GM12875 (cell line): Measurements from ENCODE around the gene PLA2G4C.

ENCODE experiments used
- H3K4me3 ChIP-seq: one replicate; pipeline ENCODE4 v1.5.1; 2011; ENCODE audit warnings: low read depth, low read length, control low read depth
- CTCF ChIP-seq: IDR thresholded peaks from 2 replicates; pipeline ENCODE4 v1.5.1; 2011; ENCODE audit warnings: low read depth, mild to moderate bottlenecking, control low read depth, inconsistent platforms, low read length, moderate library complexity, borderline replicate concordance; ENCODE audit not compliant: insufficient read depth

The PLA2G4C gene

GRCh38 chr19:48123907-48124651 lies 13.5 kb upstream of the PLA2G4C start:
- no peak for TF ChIP-seq CTCF

GRCh38 chr19:48122421-48122820 lies 11.8 kb upstream of the PLA2G4C start:
- H3K4me3 ChIP-seq: no peak overlapping the region
- TF ChIP-seq CTCF: no peak

More at GRCh38 chr19:48123907-48124651, 13.5 kb upstream of the PLA2G4C start:
- H3K4me3 ChIP-seq: no peak overlapping the region

GRCh38 chr19:48121909-48122371 lies 11.3 kb upstream of the PLA2G4C start:
- TF ChIP-seq CTCF: no peak
- H3K4me3 ChIP-seq: no peak overlapping the region

GRCh38 chr19:48121066-48121465 lies 10.4 kb upstream of the PLA2G4C start:
- no peak overlapping the region for H3K4me3 ChIP-seq
- no peak for TF ChIP-seq CTCF

GRCh38 chr19:48120505-48120904 lies 9.9 kb upstream of the PLA2G4C start:
- no peak for TF ChIP-seq CTCF

GRCh38 chr19:48118131-48118517 lies 7.5 kb upstream of the PLA2G4C start:
- no peak for TF ChIP-seq CTCF
- H3K4me3 ChIP-seq: no peak overlapping the region

More at GRCh38 chr19:48120505-48120904, 9.9 kb upstream of the PLA2G4C start:
- H3K4me3 ChIP-seq: no peak overlapping the region

- no peak overlapping the region for H3K4me3 ChIP-seq
- no peak for TF ChIP-seq CTCF
These were observed 7.0 kb upstream of the PLA2G4C start for GRCh38 chr19:48117515-48118130.
